Measurements from ENCODE around the gene IFNL1. TPM values are rescaled to one million over a fixed set of nuclear protein-coding genes. Genes with fewer than 3 reads are reported as not detected.
A peak's percentile ranks its signal among the peaks of the same experiment; 100 is the strongest.

IFNL1 gene
- total RNA-seq, 1 experiment from 2014 or later, result not detected

DNA sequence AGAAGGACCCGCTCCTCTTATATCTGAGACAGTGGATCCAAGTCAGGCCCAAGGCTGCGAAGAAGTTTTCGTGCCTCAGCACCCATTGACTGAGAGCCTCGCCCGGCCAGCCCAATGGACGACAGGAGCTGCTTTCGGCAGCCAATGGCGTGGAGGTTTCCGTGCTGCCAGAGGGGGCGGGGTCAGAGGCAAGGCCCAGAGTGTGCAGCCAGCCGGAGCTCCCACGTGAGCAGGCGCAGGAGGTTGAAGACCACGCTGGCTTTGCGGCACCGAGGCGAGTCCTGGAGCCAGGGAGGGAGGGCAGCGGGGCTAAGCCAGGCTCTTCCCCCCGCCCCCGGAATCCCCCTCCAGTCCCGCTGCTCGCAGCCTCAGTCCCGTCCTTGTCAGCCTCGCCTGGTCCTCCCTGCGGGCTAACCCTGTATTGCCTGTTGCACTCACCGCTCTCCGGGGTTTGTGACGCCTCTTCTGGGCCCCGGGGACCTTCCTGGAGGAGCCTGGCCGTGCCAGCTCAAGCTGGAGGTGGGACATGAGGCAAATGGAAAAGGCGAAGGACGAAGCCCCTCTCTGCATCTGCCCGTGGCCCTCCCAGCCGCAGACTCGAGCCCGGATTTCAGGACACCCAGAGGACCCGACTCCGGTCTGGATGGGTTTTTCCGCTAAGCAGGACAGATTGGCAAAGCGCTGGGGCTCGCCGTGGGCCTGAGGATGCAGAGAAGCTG is 49.1 kb upstream of the IFNL1 start (continued):
- TF ChIP-seq, protein P1, sequence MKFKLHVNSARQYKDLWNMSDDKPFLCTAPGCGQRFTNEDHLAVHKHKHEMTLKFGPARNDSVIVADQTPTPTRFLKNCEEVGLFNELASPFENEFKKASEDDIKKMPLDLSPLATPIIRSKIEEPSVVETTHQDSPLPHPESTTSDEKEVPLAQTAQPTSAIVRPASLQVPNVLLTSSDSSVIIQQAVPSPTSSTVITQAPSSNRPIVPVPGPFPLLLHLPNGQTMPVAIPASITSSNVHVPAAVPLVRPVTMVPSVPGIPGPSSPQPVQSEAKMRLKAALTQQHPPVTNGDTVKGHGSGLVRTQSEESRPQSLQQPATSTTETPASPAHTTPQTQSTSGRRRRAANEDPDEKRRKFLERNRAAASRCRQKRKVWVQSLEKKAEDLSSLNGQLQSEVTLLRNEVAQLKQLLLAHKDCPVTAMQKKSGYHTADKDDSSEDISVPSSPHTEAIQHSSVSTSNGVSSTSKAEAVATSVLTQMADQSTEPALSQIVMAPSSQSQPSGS (CRISPR knock-in tag; IDR thresholded peaks at IDR 0.05; ENCODE audit: borderline replicate concordance, low read depth), result no peak; the same call in 1 of the 2 replicates
- peak; percentile 75; the same call in 1 of the 2 replicates for TF ChIP-seq ETV6 (CRISPR knock-in tag; IDR thresholded peaks at IDR 0.05)
- TF ChIP-seq, protein P2, sequence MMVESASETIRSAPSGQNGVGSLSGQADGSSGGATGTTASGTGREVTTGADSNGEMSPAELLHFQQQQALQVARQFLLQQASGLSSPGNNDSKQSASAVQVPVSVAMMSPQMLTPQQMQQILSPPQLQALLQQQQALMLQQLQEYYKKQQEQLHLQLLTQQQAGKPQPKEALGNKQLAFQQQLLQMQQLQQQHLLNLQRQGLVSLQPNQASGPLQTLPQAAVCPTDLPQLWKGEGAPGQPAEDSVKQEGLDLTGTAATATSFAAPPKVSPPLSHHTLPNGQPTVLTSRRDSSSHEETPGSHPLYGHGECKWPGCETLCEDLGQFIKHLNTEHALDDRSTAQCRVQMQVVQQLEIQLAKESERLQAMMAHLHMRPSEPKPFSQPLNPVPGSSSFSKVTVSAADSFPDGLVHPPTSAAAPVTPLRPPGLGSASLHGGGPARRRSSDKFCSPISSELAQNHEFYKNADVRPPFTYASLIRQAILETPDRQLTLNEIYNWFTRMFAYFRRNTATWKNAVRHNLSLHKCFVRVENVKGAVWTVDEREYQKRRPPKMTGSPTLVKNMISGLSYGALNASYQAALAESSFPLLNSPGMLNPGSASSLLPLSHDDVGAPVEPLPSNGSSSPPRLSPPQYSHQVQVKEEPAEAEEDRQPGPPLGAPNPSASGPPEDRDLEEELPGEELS (CRISPR knock-in tag; IDR thresholded peaks at IDR 0.05), result peak; percentile 83
- peak; percentile 84 for TF ChIP-seq FOXK1 (CRISPR knock-in tag; IDR thresholded peaks at IDR 0.05)
- TF ChIP-seq KAT7 (CRISPR knock-in tag; IDR thresholded peaks at IDR 0.05; ENCODE audit: borderline replicate concordance), result no peak
- no peak for TF ChIP-seq ESRRA (CRISPR knock-in tag; IDR thresholded peaks at IDR 0.05; ENCODE audit: borderline replicate concordance)
- peak; percentile 91 for TF ChIP-seq MYBL2 (CRISPR knock-in tag; IDR thresholded peaks at IDR 0.05)
- peak; percentile 83; the same call in 1 of the 2 replicates for TF ChIP-seq TP53 (CRISPR knock-in tag; IDR thresholded peaks at IDR 0.05)
- TF ChIP-seq, protein P3, sequence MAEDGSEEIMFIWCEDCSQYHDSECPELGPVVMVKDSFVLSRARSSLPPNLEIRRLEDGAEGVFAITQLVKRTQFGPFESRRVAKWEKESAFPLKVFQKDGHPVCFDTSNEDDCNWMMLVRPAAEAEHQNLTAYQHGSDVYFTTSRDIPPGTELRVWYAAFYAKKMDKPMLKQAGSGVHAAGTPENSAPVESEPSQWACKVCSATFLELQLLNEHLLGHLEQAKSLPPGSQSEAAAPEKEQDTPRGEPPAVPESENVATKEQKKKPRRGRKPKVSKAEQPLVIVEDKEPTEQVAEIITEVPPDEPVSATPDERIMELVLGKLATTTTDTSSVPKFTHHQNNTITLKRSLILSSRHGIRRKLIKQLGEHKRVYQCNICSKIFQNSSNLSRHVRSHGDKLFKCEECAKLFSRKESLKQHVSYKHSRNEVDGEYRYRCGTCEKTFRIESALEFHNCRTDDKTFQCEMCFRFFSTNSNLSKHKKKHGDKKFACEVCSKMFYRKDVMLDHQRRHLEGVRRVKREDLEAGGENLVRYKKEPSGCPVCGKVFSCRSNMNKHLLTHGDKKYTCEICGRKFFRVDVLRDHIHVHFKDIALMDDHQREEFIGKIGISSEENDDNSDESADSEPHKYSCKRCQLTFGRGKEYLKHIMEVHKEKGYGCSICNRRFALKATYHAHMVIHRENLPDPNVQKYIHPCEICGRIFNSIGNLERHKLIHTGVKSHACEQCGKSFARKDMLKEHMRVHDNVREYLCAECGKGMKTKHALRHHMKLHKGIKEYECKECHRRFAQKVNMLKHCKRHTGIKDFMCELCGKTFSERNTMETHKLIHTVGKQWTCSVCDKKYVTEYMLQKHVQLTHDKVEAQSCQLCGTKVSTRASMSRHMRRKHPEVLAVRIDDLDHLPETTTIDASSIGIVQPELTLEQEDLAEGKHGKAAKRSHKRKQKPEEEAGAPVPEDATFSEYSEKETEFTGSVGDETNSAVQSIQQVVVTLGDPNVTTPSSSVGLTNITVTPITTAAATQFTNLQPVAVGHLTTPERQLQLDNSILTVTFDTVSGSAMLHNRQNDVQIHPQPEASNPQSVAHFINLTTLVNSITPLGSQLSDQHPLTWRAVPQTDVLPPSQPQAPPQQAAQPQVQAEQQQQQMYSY (CRISPR knock-in tag; IDR thresholded peaks at IDR 0.05), result peak; percentile 25; the same call in 1 of the 2 replicates
- no peak for TF ChIP-seq GTF2I (CRISPR knock-in tag; conservative IDR thresholded peaks at IDR 0.05)
- TF ChIP-seq JAZF1 (CRISPR knock-in tag; IDR thresholded peaks at IDR 0.05), result no peak
- no peak for TF ChIP-seq EMX1 (CRISPR knock-in tag; IDR thresholded peaks at IDR 0.05)
- no peak for TF ChIP-seq OVOL2 (CRISPR knock-in tag; IDR thresholded peaks at IDR 0.05; ENCODE audit: borderline replicate concordance)
- no peak for TF ChIP-seq ZNF263 (CRISPR knock-in tag; IDR thresholded peaks at IDR 0.05; ENCODE audit: low read depth)
- TF ChIP-seq, protein P4, sequence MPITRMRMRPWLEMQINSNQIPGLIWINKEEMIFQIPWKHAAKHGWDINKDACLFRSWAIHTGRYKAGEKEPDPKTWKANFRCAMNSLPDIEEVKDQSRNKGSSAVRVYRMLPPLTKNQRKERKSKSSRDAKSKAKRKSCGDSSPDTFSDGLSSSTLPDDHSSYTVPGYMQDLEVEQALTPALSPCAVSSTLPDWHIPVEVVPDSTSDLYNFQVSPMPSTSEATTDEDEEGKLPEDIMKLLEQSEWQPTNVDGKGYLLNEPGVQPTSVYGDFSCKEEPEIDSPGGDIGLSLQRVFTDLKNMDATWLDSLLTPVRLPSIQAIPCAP (CRISPR knock-in tag; IDR thresholded peaks at IDR 0.05), result peak; percentile 87
- TF ChIP-seq NFATC4 (CRISPR knock-in tag; IDR thresholded peaks at IDR 0.05), result no peak
- peak; percentile 80 for TF ChIP-seq TEAD1 (CRISPR knock-in tag; IDR thresholded peaks at IDR 0.05)
- TF ChIP-seq ZNF423 (CRISPR knock-in tag; IDR thresholded peaks at IDR 0.05), result no peak
- no peak for TF ChIP-seq PRRX2 (CRISPR knock-in tag; IDR thresholded peaks at IDR 0.05)
- TF ChIP-seq FOXP1 (CRISPR knock-in tag; IDR thresholded peaks at IDR 0.05; ENCODE audit: borderline replicate concordance), result peak; percentile 81; the same call in 1 of the 2 replicates
- no peak for TF ChIP-seq ZNF396 (CRISPR knock-in tag; IDR thresholded peaks at IDR 0.05; ENCODE audit: borderline replicate concordance)
- 0 out of 2 replicates have a peak, but pooled peaks have one; percentile 58 for TF ChIP-seq ZNF317 (CRISPR knock-in tag; IDR thresholded peaks at IDR 0.05; ENCODE audit: borderline replicate concordance, low read depth)
- TF ChIP-seq SOX15 (CRISPR knock-in tag; IDR thresholded peaks at IDR 0.05), result no peak
- TF ChIP-seq GABPB1 (CRISPR knock-in tag; IDR thresholded peaks at IDR 0.05), result no peak
- no peak for TF ChIP-seq CBFB (CRISPR knock-in tag; IDR thresholded peaks at IDR 0.05; ENCODE audit: low read depth)
- TF ChIP-seq, protein P5, sequence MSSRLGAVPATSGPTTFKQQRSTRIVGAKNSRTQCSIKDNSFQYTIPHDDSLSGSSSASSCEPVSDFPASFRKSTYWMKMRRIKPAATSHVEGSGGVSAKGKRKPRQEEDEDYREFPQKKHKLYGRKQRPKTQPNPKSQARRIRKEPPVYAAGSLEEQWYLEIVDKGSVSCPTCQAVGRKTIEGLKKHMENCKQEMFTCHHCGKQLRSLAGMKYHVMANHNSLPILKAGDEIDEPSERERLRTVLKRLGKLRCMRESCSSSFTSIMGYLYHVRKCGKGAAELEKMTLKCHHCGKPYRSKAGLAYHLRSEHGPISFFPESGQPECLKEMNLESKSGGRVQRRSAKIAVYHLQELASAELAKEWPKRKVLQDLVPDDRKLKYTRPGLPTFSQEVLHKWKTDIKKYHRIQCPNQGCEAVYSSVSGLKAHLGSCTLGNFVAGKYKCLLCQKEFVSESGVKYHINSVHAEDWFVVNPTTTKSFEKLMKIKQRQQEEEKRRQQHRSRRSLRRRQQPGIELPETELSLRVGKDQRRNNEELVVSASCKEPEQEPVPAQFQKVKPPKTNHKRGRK (CRISPR knock-in tag; IDR thresholded peaks at IDR 0.05; ENCODE audit: borderline replicate concordance), result no peak
- 0 out of 2 replicates have a peak, but pooled peaks have one; percentile 20 for TF ChIP-seq ZNF138 (CRISPR knock-in tag; conservative IDR thresholded peaks at IDR 0.05)

Data from WTC11 (cell line).